Stomach (tissue), 9 donors: ENCODE data around the gene TANC1. TPM values are rescaled to one million over a fixed set of nuclear protein-coding genes. Genes with fewer than 3 reads are reported as not detected.
"Not testable (repeated sequence)": the region's sequence is repeated elsewhere in the genome, so short reads cannot be mapped to it uniquely, and the experiment has no call there.

Experiments
- DNase-seq, 2 donors: peaks; one replicate each; pipeline versions ENCODE4 v3.0.0 to v3.0.0-alpha.2; 2013 to 2019
- H3K27ac ChIP-seq, 5 donors: fragments of 200-600 bp in 4 of 5; sonication (generic) in 4 of 5; one replicate each; pipeline ENCODE4 v1.5.1; 2013 to 2019; ENCODE audit warnings: mild to moderate bottlenecking in 1 of 5, moderate library complexity in 1 of 5
- H3K27me3 ChIP-seq, 3 donors: fragments of 200-600 bp; sonication (generic); one replicate each; pipeline ENCODE4 v1.5.1; 2017 to 2019; ENCODE audit warnings: mixed run types in 1 of 3
- H3K36me3 ChIP-seq, 4 donors: fragments of 200-600 bp; sonication (generic); 1 replicate in 3 of 4; 2 replicates in 1 of 4; pipeline ENCODE4 v1.5.1; 2016 to 2019
- H3K4me1 ChIP-seq, 4 donors: fragments of 200-600 bp; sonication (generic); one replicate each; pipeline ENCODE4 v1.5.1; 2016 to 2019
- H3K4me3 ChIP-seq, 4 donors: fragments of 200-600 bp; sonication (generic) in 3 of 4; one replicate each; pipeline ENCODE4 v1.5.1; 2016 to 2019; ENCODE audit warnings: mild to moderate bottlenecking in 1 of 4
- H3K9me3 ChIP-seq, 4 donors: fragments of 200-600 bp; sonication (generic); one replicate each; pipeline ENCODE4 v1.5.1; 2016 to 2019
- CTCF ChIP-seq, 7 experiments: fragments of 450-650 bp in 4 of 7; fragments of 200-600 bp in 3 of 7; sonication (generic) in 3 of 7; IDR thresholded peaks; one replicate each; pipeline ENCODE4 v1.5.1; 2016 to 2019; ENCODE audit warnings: antibody characterized with exemption in 7 of 7, control low read depth in 2 of 7, mild to moderate bottlenecking in 1 of 7
- EP300 ChIP-seq: sonication (generic); formaldehyde crosslinking; IDR thresholded peaks from one replicate; pipeline ENCODE4 v1.6.1; 2017; ENCODE audit warnings: antibody characterized with exemption
- POLR2A ChIP-seq, 4 donors: fragments of 450-650 bp; IDR thresholded peaks; one replicate each; pipeline ENCODE4 v1.6.1; 2016; ENCODE audit warnings: antibody characterized with exemption in 4 of 4, control low read depth in 2 of 4, mild to moderate bottlenecking in 1 of 4, moderate library complexity in 1 of 4
- POLR2AphosphoS5 ChIP-seq, 3 donors: sonication (generic); formaldehyde crosslinking; IDR thresholded peaks; one replicate each; pipeline ENCODE4 v1.6.1; 2016; ENCODE audit warnings: antibody characterized with exemption in 3 of 3
- WGBS, 5 donors: extraction: QIAGEN DNeasy Blood & Tissue Kit in 3 of 5; methylation state at CpG; one replicate each; pipeline versions ENCODE4 v1.1.5 to v1.1.7; 2013 to 2018; 5-methylcytosine and 5-hydroxymethylcytosine counted together
- intact Hi-C: fragments of 100-400 bp; cut with DNase I; formaldehyde crosslinking; loops from one replicate; pipeline ENCODE4 v1.15.1; 2023; ENCODE audit warnings: low total_unique reads
- polyA plus RNA-seq, 3 donors: library from polyadenylated mRNA; stranded (reverse); fragments of 200-250 nt; gene quantifications; one replicate each; pipeline ENCODE4 v1.2.3, GENCODE V29; 2013
- total RNA-seq, 5 donors: library from RNA; depleted of rRNA; stranded (reverse); fragments of >200 nt; gene quantifications; one replicate each; pipeline versions ENCODE4 v1.1.0 to v1.2.3, GENCODE V29; 2014 to 2016
- donor health status: healthy with polysubstance abuse.
- donor health status: Bipolar disorder and iron deficiency.
- donor health status: healthy.

TANC1 gene
- total and polyA plus RNA-seq, 8 donors, result 4.9 to 59.7 (median 37.7) TPM

- Histone ChIP-seq H3K9me3 (no peaks in the 10 kb centered on the region), H3K36me3 (no peaks in the 10 kb centered on the region), H3K27ac (peak overlapping the region in 2 of 5 donors; percentile 60 to 77), H3K4me3 (no peak overlapping the region), H3K4me1 (peaks cover 15 to 46% (median 31%) of the 10 kb centered on the region in 4 donors), H3K27me3 (no peaks in the 10 kb centered on the region)
- TF ChIP-seq EP300 (no peak), POLR2A (IDR thresholded peaks at IDR 0.05) (no peak), POLR2AphosphoS5 (IDR thresholded peaks at IDR 0.05) (no peak), CTCF (IDR thresholded peaks at IDR 0.05) (no peak)
- DNase-seq, result no peak
- 54 to 83% (median 71%) methylated on average over 3 of the region's 3 CpGs for WGBS, 5 donors
- intact Hi-C loops, result no loop called here
Measured at GRCh38 chr2:159032146-159032545, 63.7 kb downstream of the TANC1 start.

GRCh38 chr2:159032580-159032979 is 64.1 kb downstream of the TANC1 start:
- Histone ChIP-seq H3K9me3 (no peaks in the 10 kb centered on the region), H3K4me1 (peaks cover 15 to 46% (median 31%) of the 10 kb centered on the region in 4 donors), H3K27ac (peak overlapping the region in 1 of 5 donors; percentile 4), H3K4me3 (no peak overlapping the region), H3K36me3 (no peaks in the 10 kb centered on the region), H3K27me3 (no peaks in the 10 kb centered on the region)
- DNase-seq, result no peak
- intact Hi-C loops, result no loop called here
- no peak for TF ChIP-seq POLR2A (IDR thresholded peaks at IDR 0.05)
- no peak for TF ChIP-seq POLR2AphosphoS5 (IDR thresholded peaks at IDR 0.05)
- TF ChIP-seq CTCF (IDR thresholded peaks at IDR 0.05), result no peak
- no peak for TF ChIP-seq EP300
- 77 to 91% (median 80%) methylated on average over 2 of the region's 2 CpGs for WGBS, 5 donors

- Histone ChIP-seq H3K9me3 (no peaks in the 10 kb centered on the region), H3K27ac (no peak overlapping the region), H3K36me3 (no peaks in the 10 kb centered on the region), H3K27me3 (no peaks in the 10 kb centered on the region), H3K4me1 (peaks cover 15 to 41% (median 30%) of the 10 kb centered on the region in 4 donors), H3K4me3 (no peak overlapping the region)
- TF ChIP-seq POLR2A (IDR thresholded peaks at IDR 0.05), result no peak
- no peak for TF ChIP-seq POLR2AphosphoS5 (IDR thresholded peaks at IDR 0.05)
- no peak for TF ChIP-seq CTCF (IDR thresholded peaks at IDR 0.05)
- TF ChIP-seq EP300, result no peak
- WGBS, 5 donors, result 71 to 94% (median 87%) methylated on average over 7 of the region's 7 CpGs
- no peak for DNase-seq
- intact Hi-C loops, result no loop called here
Measured at GRCh38 chr2:159034713-159035112, 66.3 kb downstream of the TANC1 start.

- Histone ChIP-seq H3K4me3 (no peak overlapping the region), H3K4me1 (peaks cover 9 to 29% (median 19%) of the 10 kb centered on the region in 4 donors), H3K27ac (no peak overlapping the region), H3K9me3 (no peaks in the 10 kb centered on the region), H3K36me3 (no peaks in the 10 kb centered on the region), H3K27me3 (no peaks in the 10 kb centered on the region)
- WGBS, 5 donors, result 73 to 80% (median 78%) methylated on average over 10 of the region's 10 CpGs
- TF ChIP-seq POLR2A (IDR thresholded peaks at IDR 0.05) (no peak), EP300 (no peak), CTCF (IDR thresholded peaks at IDR 0.05) (peak in 3 of 7 experiments; percentile 22 to 37 (median 23))
- intact Hi-C loops, result no loop called here
- peak; percentile 32 to 76 for DNase-seq
Measured at GRCh38 chr2:159035790-159036411, 67.5 kb downstream of the TANC1 start.

- H3K27ac ChIP-seq, intact Hi-C loops, H3K27me3 ChIP-seq, H3K4me3 ChIP-seq, DNase-seq, H3K9me3 ChIP-seq, H3K36me3 ChIP-seq: not testable (repeated sequence)
- peaks cover 5 to 26% (median 15%) of the 10 kb centered on the region in 4 donors for H3K4me1 ChIP-seq
- WGBS, 5 donors, result 87 to 94% (median 88%) methylated on average over 3 of the region's 3 CpGs
Measured at GRCh38 chr2:159036461-159036860, 68.0 kb downstream of the TANC1 start.

- H3K27me3 ChIP-seq, H3K4me3 ChIP-seq, DNase-seq, H3K27ac ChIP-seq, intact Hi-C loops, H3K9me3 ChIP-seq: not testable (repeated sequence)
- Histone ChIP-seq H3K36me3 (peaks cover 0 to 10% (median 4%) of the 10 kb centered on the region in 4 donors), H3K4me1 (peaks cover 0 to 49% (median 29%) of the 10 kb centered on the region in 4 donors)
- 93 to 95% (median 95%) methylated on average over 11 of the region's 11 CpGs for WGBS, 5 donors
Measured at GRCh38 chr2:159041328-159041727, 72.9 kb downstream of the TANC1 start.
